Measurements from ENCODE around the gene HYCC2. TPM values are rescaled to one million over a fixed set of nuclear protein-coding genes. Genes with fewer than 3 reads are reported as not detected.

The HYCC2 gene
- total RNA-seq, 5 donors from 2014 or later (not counting 1 experiment from before 2014, with no cell fraction given) = 29.5 to 44.6 (median 36.0) TPM

GRCh38 chr2:201116959-201117734, 45.7 kb upstream of the HYCC2 start:
- ATAC-seq (replicated peaks in 1 of 4) (peak; percentile 5 to 23 (median 7)), DNase-seq (peak in 18 of 35 experiments; percentile 5 to 83 (median 32))
- peaks cover 26 to 40% of the 10 kb centered on the region in 2 experiments for H3K4me1 ChIP-seq (ENCODE audit: control insufficient read depth in 1 of 2, extremely low read depth in 1 of 2, insufficient read depth in 2 of 2, low read length in 2 of 2)
- peak overlapping the region; percentile 92 to 99 for H3K4me3 ChIP-seq (ENCODE audit: control insufficient read depth in 1 of 2, extremely low read depth in 1 of 2, low read length in 1 of 2)
- H3K4me3 Mint-ChIP-seq = peak overlapping the region; percentile 97 to 98 (median 98)
- ChIA-PET CTCF (interaction anchor here (0.6 to 6.0 kb wide), 29 partner anchors 12 to 738 kb away, joined by 3 to 58 read pairs (median 4); partner anchors contain the start of genes CASP10 (in 1 of the 2) and NIF3L1 (in 1 of the 2)), POLR2A (interaction anchor here (0.6 to 4.1 kb wide), 9 partner anchors 9 to 253 kb away, joined by 3 to 20 read pairs (median 7); partner anchors contain the start of gene CLK1 (in 1 of the 2))
- H3K27ac ChIP-seq (ENCODE audit: low read length) = peak overlapping the region; percentile 97
- peaks cover 0 to 2% of the 10 kb centered on the region in 2 donors for H3K36me3 ChIP-seq (ENCODE audit: control insufficient read depth in 2 of 2, extremely low read depth in 1 of 2, insufficient read depth in 1 of 2, low read length in 1 of 2)
- H3K27ac Mint-ChIP-seq = peak overlapping the region; percentile 99
- H3K27me3 ChIP-seq (replicated peaks in 1 of 2; ENCODE audit: control insufficient read depth in 2 of 2, extremely low read depth in 1 of 2, insufficient read depth in 2 of 2, low read length in 1 of 2) = no peaks in the 10 kb centered on the region
- H3K9me3 Mint-ChIP-seq = no peaks in the 10 kb centered on the region
- peaks cover 9% of the 10 kb centered on the region for H3K36me3 Mint-ChIP-seq
- no peaks in the 10 kb centered on the region for H3K9me3 ChIP-seq
- H3K27me3 Mint-ChIP-seq = no peaks in the 10 kb centered on the region
- WGBS (ENCODE audit: insufficient coverage) = 1% methylated on average over 14 of the region's 22 CpGs
- peaks cover 47 to 70% (median 49%) of the 10 kb centered on the region in 3 donors for H3K4me1 Mint-ChIP-seq

GRCh38 chr2:201116115-201116958, 44.9 kb upstream of the HYCC2 start, which contains the start of gene CFLAR:
CFLAR (plus strand) TSS chr2:201116164; CDS start chr2:201129866, 13,702 bp downstream.
- H3K27ac Mint-ChIP-seq = peak within 1 kb of the TSS; percentile 99
- peaks cover 19 to 36% of the 10 kb centered on the region in 2 experiments for H3K4me1 ChIP-seq (ENCODE audit: control insufficient read depth in 1 of 2, extremely low read depth in 1 of 2, insufficient read depth in 2 of 2, low read length in 2 of 2)
- no peaks in the 10 kb centered on the region for H3K9me3 ChIP-seq
- POLR2A ChIA-PET = interaction anchor here (0.5 to 2.6 kb wide), 12 partner anchors 8 to 252 kb away, joined by 3 to 20 read pairs (median 4); partner anchors contain the start of gene CLK1 (in 1 of the 2)
- H3K4me3 Mint-ChIP-seq = peak within 1 kb of the TSS; percentile 97 to 98 (median 98)
- ATAC-seq (replicated peaks in 1 of 4) (peak; percentile 53 to 61 (median 60)), DNase-seq (peak; percentile 60 to 87 (median 73))
- no peaks in the 10 kb centered on the region for H3K36me3 ChIP-seq (ENCODE audit: control insufficient read depth in 2 of 2, extremely low read depth in 1 of 2, insufficient read depth in 1 of 2, low read length in 1 of 2)
- H3K27me3 Mint-ChIP-seq = no peaks in the 10 kb centered on the region
- H3K9me3 Mint-ChIP-seq = no peaks in the 10 kb centered on the region
- WGBS (ENCODE audit: insufficient coverage) = under 1% methylated on average over 75 of the region's 75 CpGs
- H3K27me3 ChIP-seq (replicated peaks in 1 of 2; ENCODE audit: control insufficient read depth in 2 of 2, extremely low read depth in 1 of 2, insufficient read depth in 2 of 2, low read length in 1 of 2) = no peaks in the 10 kb centered on the region
- peak within 1 kb of the TSS; percentile 97 for H3K27ac ChIP-seq (ENCODE audit: low read length)
- H3K36me3 Mint-ChIP-seq = peaks cover 3% of the 10 kb centered on the region
- peaks cover 40 to 62% (median 43%) of the 10 kb centered on the region in 3 donors for H3K4me1 Mint-ChIP-seq
- peak within 1 kb of the TSS; percentile 92 to 99 for H3K4me3 ChIP-seq (ENCODE audit: control insufficient read depth in 1 of 2, extremely low read depth in 1 of 2, low read length in 1 of 2)
- CTCF ChIA-PET = interaction anchor here (0.5 to 6.0 kb wide), 17 partner anchors 10 to 227 kb away, joined by 3 to 58 read pairs (median 4); partner anchors contain the start of gene NIF3L1 (in 1 of the 2)

GRCh38 chr2:201114846-201115245, 43.4 kb upstream of the HYCC2 start:
- H3K27me3 ChIP-seq (replicated peaks in 1 of 2; ENCODE audit: control insufficient read depth in 2 of 2, extremely low read depth in 1 of 2, insufficient read depth in 2 of 2, low read length in 1 of 2) = no peaks in the 10 kb centered on the region
- no peak overlapping the region for H3K27ac ChIP-seq (ENCODE audit: low read length)
- DNase-seq (no peak), ATAC-seq (replicated peaks in 1 of 4) (no peak)
- H3K9me3 ChIP-seq = no peaks in the 10 kb centered on the region
- no peaks in the 10 kb centered on the region for H3K36me3 Mint-ChIP-seq
- peaks cover 4 to 36% of the 10 kb centered on the region in 2 experiments for H3K4me1 ChIP-seq (ENCODE audit: control insufficient read depth in 1 of 2, extremely low read depth in 1 of 2, insufficient read depth in 2 of 2, low read length in 2 of 2)
- no peak overlapping the region for H3K4me3 ChIP-seq (ENCODE audit: control insufficient read depth in 1 of 2, extremely low read depth in 1 of 2, low read length in 1 of 2)
- peak overlapping the region; percentile 97 to 98 (median 98) for H3K4me3 Mint-ChIP-seq
- CTCF ChIA-PET = interaction anchor here in 1 of 2 donors (0.6 to 2.3 kb wide), 6 partner anchors 14 to 119 kb away, joined by 3 to 15 read pairs (median 3); no protein-coding TSS in a partner anchor
- POLR2A ChIA-PET = interaction anchor here (0.7 to 2.6 kb wide), 7 partner anchors 16 to 251 kb away, joined by 3 to 20 read pairs (median 4); partner anchors contain the start of genes CLK1 (in 1 of the 2), NIF3L1 (in 1 of the 2) and PPIL3 (in 1 of the 2)
- peak overlapping the region; percentile 99 for H3K27ac Mint-ChIP-seq
- peaks cover 29 to 47% (median 32%) of the 10 kb centered on the region in 3 donors for H3K4me1 Mint-ChIP-seq
- H3K9me3 Mint-ChIP-seq = no peaks in the 10 kb centered on the region
- no peaks in the 10 kb centered on the region for H3K36me3 ChIP-seq (ENCODE audit: control insufficient read depth in 2 of 2, extremely low read depth in 1 of 2, insufficient read depth in 1 of 2, low read length in 1 of 2)
- H3K27me3 Mint-ChIP-seq = no peaks in the 10 kb centered on the region

- 100% methylated on average over 2 of the region's 4 CpGs for WGBS (ENCODE audit: insufficient coverage)
These were observed 42.9 kb upstream of the HYCC2 start for GRCh38 chr2:201114350-201114749.

GRCh38 chr2:201111096-201111495, 39.6 kb upstream of the HYCC2 start:
- ChIA-PET CTCF (interaction anchor here (0.5 to 0.7 kb wide), 2 partner anchors 33 to 147 kb away, joined by 3 to 6 read pairs; no protein-coding TSS in a partner anchor), POLR2A (interaction anchor here in 1 of 2 donors (1.0 kb wide), 1 partner anchor 250 kb away, joined by 4 read pairs; no protein-coding TSS in a partner anchor)
- Mint-ChIP-seq H3K27me3 (no peaks in the 10 kb centered on the region), H3K4me3 (no peak overlapping the region), H3K9me3 (no peaks in the 10 kb centered on the region), H3K36me3 (peaks cover 6% of the 10 kb centered on the region), H3K27ac (no peak overlapping the region), H3K4me1 (peaks cover 19 to 26% (median 25%) of the 10 kb centered on the region in 3 donors)
- Histone ChIP-seq H3K4me3 (ENCODE audit: control insufficient read depth in 1 of 2, extremely low read depth in 1 of 2, low read length in 1 of 2) (no peak overlapping the region), H3K4me1 (ENCODE audit: control insufficient read depth in 1 of 2, extremely low read depth in 1 of 2, insufficient read depth in 2 of 2, low read length in 2 of 2) (peaks cover 0 to 23% of the 10 kb centered on the region in 2 experiments), H3K36me3 (ENCODE audit: control insufficient read depth in 2 of 2, extremely low read depth in 1 of 2, insufficient read depth in 1 of 2, low read length in 1 of 2) (no peaks in the 10 kb centered on the region), H3K27me3 (replicated peaks in 1 of 2; ENCODE audit: control insufficient read depth in 2 of 2, extremely low read depth in 1 of 2, insufficient read depth in 2 of 2, low read length in 1 of 2) (no peaks in the 10 kb centered on the region), H3K9me3 (no peaks in the 10 kb centered on the region), H3K27ac (ENCODE audit: low read length) (no peak overlapping the region)
- ATAC-seq (replicated peaks in 1 of 4) (no peak), DNase-seq (no peak)
- no CpG with 5 or more reads among the region's 3 CpGs for WGBS (ENCODE audit: insufficient coverage)

More at GRCh38 chr2:201114350-201114749, 42.9 kb upstream of the HYCC2 start:
- H3K4me1 Mint-ChIP-seq = peaks cover 29 to 42% (median 32%) of the 10 kb centered on the region in 3 donors
- H3K36me3 Mint-ChIP-seq = no peaks in the 10 kb centered on the region
- ChIA-PET POLR2A (interaction anchor here in 1 of 2 donors (1.0 to 2.6 kb wide), 2 partner anchors 225 to 250 kb away, joined by 3 to 8 read pairs; partner anchors contain the start of genes CLK1, NIF3L1 and PPIL3), CTCF (interaction anchor here (0.7 to 2.3 kb wide), 2 partner anchors 44 to 155 kb away, joined by 4 to 15 read pairs; no protein-coding TSS in a partner anchor)
- Histone ChIP-seq H3K4me3 (ENCODE audit: control insufficient read depth in 1 of 2, extremely low read depth in 1 of 2, low read length in 1 of 2) (no peak overlapping the region), H3K27ac (ENCODE audit: low read length) (no peak overlapping the region), H3K9me3 (no peaks in the 10 kb centered on the region), H3K36me3 (ENCODE audit: control insufficient read depth in 2 of 2, extremely low read depth in 1 of 2, insufficient read depth in 1 of 2, low read length in 1 of 2) (no peaks in the 10 kb centered on the region), H3K27me3 (replicated peaks in 1 of 2; ENCODE audit: control insufficient read depth in 2 of 2, extremely low read depth in 1 of 2, insufficient read depth in 2 of 2, low read length in 1 of 2) (no peaks in the 10 kb centered on the region), H3K4me1 (ENCODE audit: control insufficient read depth in 1 of 2, extremely low read depth in 1 of 2, insufficient read depth in 2 of 2, low read length in 2 of 2) (peaks cover 2 to 36% of the 10 kb centered on the region in 2 experiments)
- H3K4me3 Mint-ChIP-seq = peak overlapping the region; percentile 97 to 98 (median 98)
- no peaks in the 10 kb centered on the region for H3K27me3 Mint-ChIP-seq
- no peaks in the 10 kb centered on the region for H3K9me3 Mint-ChIP-seq
- peak overlapping the region; percentile 99 for H3K27ac Mint-ChIP-seq
- DNase-seq (no peak), ATAC-seq (replicated peaks in 1 of 4) (no peak)

All from T-cell (primary cell).